Lower leg skin (tissue), 4 donors: ENCODE measurements around the gene KCTD15. TPM values are rescaled to one million over a fixed set of nuclear protein-coding genes. Genes with fewer than 3 reads are reported as not detected.

Experiments
- DNase-seq, 2 donors: peaks; one replicate each; pipeline ENCODE4 v3.0.0-alpha.2; 2019; ENCODE audit warnings: low spot score in 2 of 2
- H3K4me3 ChIP-seq: fragments of 200-600 bp; sonication (generic); 2 replicates; pipeline ENCODE4 v1.5.1; 2017; ENCODE audit warnings: mild to moderate bottlenecking, low read depth; ENCODE audit not compliant: poor library complexity, severe bottlenecking
- CTCF ChIP-seq, 3 donors: fragments of 450-650 bp; IDR thresholded peaks; one replicate each; pipeline ENCODE4 v1.5.1; 2016; ENCODE audit warnings: antibody characterized with exemption in 3 of 3, mild to moderate bottlenecking in 3 of 3, moderate library complexity in 2 of 3
- POLR2A ChIP-seq, 2 donors: fragments of 450-650 bp; IDR thresholded peaks; one replicate each; pipeline ENCODE4 v1.6.1; 2016 to 2017; ENCODE audit warnings: antibody characterized with exemption in 2 of 2, mild to moderate bottlenecking in 1 of 2, moderate library complexity in 1 of 2
- WGBS, 2 donors: methylation state at CpG; one replicate each; pipeline ENCODE4 v1.1.5; 2018; 5-methylcytosine and 5-hydroxymethylcytosine counted together
- intact Hi-C: fragments of 100-400 bp; cut with DNase I; formaldehyde crosslinking; loops from one replicate; pipeline ENCODE4 v1.15.0; 2023; ENCODE audit warnings: low total_unique reads
- total RNA-seq, 4 donors: library from RNA; depleted of rRNA; stranded (reverse); fragments of >200 nt; gene quantifications; one replicate each; pipeline ENCODE4 v1.1.0, GENCODE V29; 2016

The KCTD15 gene
- total RNA-seq, 4 donors from 2014 or later = 140 to 190 (median 164) TPM

GRCh38 chr19:33840382-33840781, 43.7 kb downstream of the KCTD15 start:
- DNase-seq = peak in 1 of 2 donors; percentile 68
- no peak for TF ChIP-seq POLR2A (IDR thresholded peaks at IDR 0.05)
- no peak for TF ChIP-seq CTCF (IDR thresholded peaks at IDR 0.05)
- intact Hi-C loops = no loop called here
- 84 to 91% methylated on average over 4 of the region's 4 CpGs for WGBS, 2 donors
- H3K4me3 ChIP-seq = no peak overlapping the region

- intact Hi-C loops = no loop called here
- DNase-seq = peak in 1 of 2 donors; percentile 1
- H3K4me3 ChIP-seq = no peak overlapping the region
- 87 to 88% methylated on average over 4 of the region's 4 CpGs for WGBS, 2 donors
- TF ChIP-seq POLR2A (IDR thresholded peaks at IDR 0.05) (no peak), CTCF (IDR thresholded peaks at IDR 0.05) (no peak)
These were observed 44.1 kb downstream of the KCTD15 start for GRCh38 chr19:33840783-33841182.

GRCh38 chr19:33841685-33842084, 45.0 kb downstream of the KCTD15 start:
- peak in 1 of 2 donors; percentile 43 for DNase-seq
- TF ChIP-seq CTCF (IDR thresholded peaks at IDR 0.05) = no peak
- TF ChIP-seq POLR2A (IDR thresholded peaks at IDR 0.05) = no peak
- WGBS, 2 donors = 71 to 73% methylated on average over 5 of the region's 5 CpGs
- no peak overlapping the region for H3K4me3 ChIP-seq
- intact Hi-C loops = no loop called here

DNA sequence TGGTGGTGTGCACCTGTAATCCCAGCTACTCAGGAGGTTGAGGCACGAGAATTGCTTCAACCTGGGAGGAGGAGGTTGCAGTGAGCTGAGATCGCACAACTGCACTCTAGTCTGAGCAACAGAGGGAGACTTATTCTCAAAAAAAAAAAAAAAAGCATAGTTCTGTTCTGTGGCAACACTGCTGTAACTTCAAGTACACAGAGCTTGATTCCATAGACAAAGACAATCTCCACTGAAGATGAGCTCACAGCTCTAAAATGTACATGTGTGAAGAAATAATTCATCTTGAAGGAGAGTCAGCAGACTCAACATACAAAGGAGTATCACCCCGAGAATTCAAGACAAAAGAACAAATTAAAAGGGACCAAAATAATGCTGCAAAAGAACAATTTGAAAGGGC, 47.8 kb downstream of the KCTD15 start:
- WGBS, 2 donors = 76 to 78% methylated on average over 3 of the region's 3 CpGs
- intact Hi-C loops = no loop called here
- no peak overlapping the region for H3K4me3 ChIP-seq
- no peak for DNase-seq
- TF ChIP-seq CTCF (IDR thresholded peaks at IDR 0.05) (no peak), POLR2A (IDR thresholded peaks at IDR 0.05) (no peak)

DNA sequence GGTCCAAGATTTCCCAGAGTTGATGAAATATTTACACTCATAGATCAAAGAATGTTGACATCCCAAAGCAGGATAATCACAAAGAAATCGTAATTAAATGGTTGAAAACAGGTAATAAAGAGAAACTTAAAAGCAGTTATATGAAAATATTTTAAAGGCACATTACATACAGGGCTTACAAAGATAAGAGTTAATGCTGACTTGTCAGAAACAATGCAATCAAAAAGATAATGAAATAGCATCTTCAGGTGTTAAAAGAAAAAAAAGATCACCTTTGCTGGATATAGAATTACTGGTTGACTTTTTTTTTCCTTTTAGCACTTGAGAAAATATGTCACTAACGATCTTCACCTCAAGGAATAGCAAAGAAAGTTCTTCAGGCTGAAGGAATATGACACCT, 48.8 kb downstream of the KCTD15 start:
- H3K4me3 ChIP-seq = no peak overlapping the region
- intact Hi-C loops = no loop called here
- TF ChIP-seq CTCF (IDR thresholded peaks at IDR 0.05) (no peak), POLR2A (IDR thresholded peaks at IDR 0.05) (no peak)
- DNase-seq = no peak
- 66 to 76% methylated on average over 2 of the region's 2 CpGs for WGBS, 2 donors

GRCh38 chr19:33849551-33850147, 53.0 kb downstream of the KCTD15 start:
- H3K4me3 ChIP-seq = no peak overlapping the region
- no peak for TF ChIP-seq CTCF (IDR thresholded peaks at IDR 0.05)
- TF ChIP-seq POLR2A (IDR thresholded peaks at IDR 0.05) = no peak
- 82 to 90% methylated on average over 3 to 5 of the region's 5 CpGs for WGBS, 2 donors
- peak in 1 of 2 donors; percentile 62 for DNase-seq
- intact Hi-C loops = no loop called here
